Heart left ventricle (tissue), 16 donors: ENCODE data around the gene GRAMD2B. TPM values are rescaled to one million over a fixed set of nuclear protein-coding genes. Genes with fewer than 3 reads are reported as not detected.

Experiments used
- ATAC-seq, 4 donors: fragments of 200-7000 bp; cut with Tn5 transposase; one replicate each; pipeline ENCODE4 v1.9.1; 2020 to 2022; ENCODE audit warnings: moderate library complexity in 4 of 4, mild to moderate bottlenecking in 3 of 4, moderate number of reproducible peaks in 1 of 4
- DNase-seq, 5 donors: peaks; one replicate each; pipeline ENCODE4 v3.0.0-alpha.2; 2020
- H3K27ac ChIP-seq, 12 donors: fragments of 200-600 bp; sonication (generic) in 4 of 12; one replicate each; pipeline versions ENCODE4 v1.5.0 to v1.8.0; 2016 to 2022; ENCODE audit warnings: mild to moderate bottlenecking in 2 of 12
- H3K27me3 ChIP-seq, 9 donors: fragments of 200-600 bp; sonication (generic) in 2 of 9; one replicate each; pipeline versions ENCODE4 v1.5.1 to v1.8.0; 2016 to 2022; ENCODE audit warnings: mild to moderate bottlenecking in 3 of 9
- H3K36me3 ChIP-seq, 9 donors: fragments of 200-600 bp; sonication (generic) in 2 of 9; one replicate each; pipeline versions ENCODE4 v1.5.0 to v1.8.0; 2018 to 2022; ENCODE audit warnings: mild to moderate bottlenecking in 2 of 9
- H3K4me1 ChIP-seq, 12 donors: fragments of 200-600 bp; sonication (generic) in 4 of 12; one replicate each; pipeline versions ENCODE4 v1.5.0 to v1.8.0; 2016 to 2022; ENCODE audit warnings: mild to moderate bottlenecking in 3 of 12
- H3K4me3 ChIP-seq, 12 donors: fragments of 200-600 bp; sonication (generic) in 4 of 12; one replicate each; pipeline versions ENCODE4 v1.5.0 to v1.8.0; 2017 to 2022; ENCODE audit warnings: mild to moderate bottlenecking in 9 of 12, moderate library complexity in 4 of 12
- H3K9me3 ChIP-seq, 12 donors: fragments of 200-600 bp; sonication (generic) in 4 of 12; one replicate each; pipeline versions ENCODE4 v1.5.0 to v1.8.0; 2016 to 2022; ENCODE audit warnings: mild to moderate bottlenecking in 1 of 12
- POLR2A ChIP-seq, 2 donors: fragments of 450-650 bp; IDR thresholded peaks; one replicate each; pipeline ENCODE4 v1.6.1; 2017; ENCODE audit warnings: antibody characterized with exemption in 2 of 2, mild to moderate bottlenecking in 2 of 2, moderate library complexity in 2 of 2
- WGBS, 4 donors: extraction: QIAGEN DNeasy Blood & Tissue Kit in 2 of 4; methylation state at CpG; one replicate each; pipeline versions ENCODE4 v1.1.5 to v1.1.7; 2013 to 2018; 5-methylcytosine and 5-hydroxymethylcytosine counted together
- intact Hi-C, 10 donors: fragments of 100-400 bp; cut with DNase I; formaldehyde crosslinking; loops; one replicate each; pipeline versions ENCODE4 v1.11.1 to v1.14.2; 2022
- polyA plus RNA-seq, 2 donors: library from polyadenylated mRNA; stranded (reverse); fragments of 200-250 nt; gene quantifications; one replicate each; pipeline ENCODE4 v1.2.3, GENCODE V29; 2013
- total RNA-seq, 9 donors: library from RNA; depleted of rRNA in 2 of 9; stranded (reverse); fragments of >200 nt in 2 of 9; fragmentation: NEBNext Ultra II Directional in 3 of 9; extraction: Animal tissue kit (Norgen Biotek cat#: 25700) in 3 of 9; gene quantifications; one replicate each; pipeline versions ENCODE4 v1.1.0 to v1.2.4, GENCODE V29; 2016 to 2023
- TF ChIP-seq, protein P1 (sequence below), 12 donors: fragments of 200-600 bp; sonication (generic) in 4 of 12; IDR thresholded peaks; one replicate each; pipeline versions ENCODE4 v1.5.0 to v1.8.0; 2018 to 2022; ENCODE audit warnings: antibody characterized with exemption in 12 of 12, mild to moderate bottlenecking in 5 of 12
- donor health status: ischemic (EF 13 %, LVEDD 7.1; RV severe dilation, severe dysfunction).
- donor health status: healthy with polysubstance abuse.
- donor health status: DM: no; HTN: yes; CAD: no.
- donor health status: DM: no; HTN: no; CAD: no.
- donor health status: ischemic (EF 25% LVEDD 6.9; RV normal size, moderate dysfunction).
- donor health status: ischemic (EF 25% LVEDD 5.7; RV mildly dilated, moderate dysfunction).
- donor health status: healthy.
- donor health status: DM: yes; HTN: yes; CAD: no.
- donor health status: ischemic (EF 35%, LVEDD 5.7; RV mildly dilated, moderate dysfunction).
- donor health status: nonischemic (EF 11% LVEDD 7.7; RV severe dilation, severe dysfunction).
- donor health status: DM: yes; HTN: yes; CAD: no.
- donor health status: PGD.
- donor health status: ischemic (EF 29% LVEDD 5.4; RV normal size, mild dysfunction).
- donor health status: nonischemic (EF 23%, LVEDD 6.1; RV moderate dilation, normal function).

Gene GRAMD2B
- total and polyA plus RNA-seq, 11 donors: 7.4 to 50.4 (median 35.8) TPM

DNA sequence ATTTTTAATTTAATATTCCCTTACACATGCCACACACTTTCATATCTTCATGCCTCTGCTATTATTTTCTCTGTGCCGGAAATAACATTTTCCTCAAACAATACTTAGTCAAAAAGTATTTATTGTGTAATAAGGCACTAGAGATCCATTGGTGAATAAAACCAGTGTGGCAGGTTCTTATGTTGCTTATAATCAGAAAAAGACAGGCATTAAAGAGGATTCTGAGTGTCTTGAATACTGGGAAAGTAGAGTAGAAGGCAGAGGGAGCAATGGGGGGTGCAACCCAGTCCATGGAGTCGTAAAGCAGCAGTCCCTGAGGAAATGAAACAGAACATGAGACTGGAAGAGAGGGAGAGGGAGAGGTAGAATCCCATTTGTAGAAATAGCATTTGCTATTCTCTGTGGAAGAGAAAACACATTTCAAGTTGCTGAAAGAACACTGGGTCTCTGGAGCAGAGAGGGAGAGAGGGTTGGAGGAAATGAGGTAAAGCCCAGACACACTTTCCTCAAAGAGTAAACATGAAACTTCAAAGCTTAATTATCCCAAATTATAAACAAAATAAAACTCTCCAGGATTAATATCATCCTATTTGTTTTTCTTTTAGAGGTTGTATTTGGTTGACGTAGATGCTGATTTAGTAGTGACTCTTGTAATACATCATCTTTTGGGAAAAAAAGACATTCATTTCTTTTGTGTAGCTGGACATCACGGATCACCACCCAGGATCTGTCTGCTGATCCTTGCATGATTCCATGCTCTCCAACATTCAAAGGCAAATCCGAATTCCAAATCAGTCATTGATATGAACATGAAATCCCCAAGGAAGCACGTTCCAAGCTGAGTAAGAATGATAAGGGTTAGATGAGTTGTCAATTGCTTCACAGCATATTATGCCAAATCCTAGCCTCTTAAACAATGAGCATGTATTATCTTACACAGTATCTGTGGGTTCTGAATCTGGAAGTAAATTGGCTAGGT is 37.4 kb upstream of the GRAMD2B start:
- WGBS, 4 donors: 75 to 84% (median 80%) methylated on average over 6 of the region's 6 CpGs

DNA sequence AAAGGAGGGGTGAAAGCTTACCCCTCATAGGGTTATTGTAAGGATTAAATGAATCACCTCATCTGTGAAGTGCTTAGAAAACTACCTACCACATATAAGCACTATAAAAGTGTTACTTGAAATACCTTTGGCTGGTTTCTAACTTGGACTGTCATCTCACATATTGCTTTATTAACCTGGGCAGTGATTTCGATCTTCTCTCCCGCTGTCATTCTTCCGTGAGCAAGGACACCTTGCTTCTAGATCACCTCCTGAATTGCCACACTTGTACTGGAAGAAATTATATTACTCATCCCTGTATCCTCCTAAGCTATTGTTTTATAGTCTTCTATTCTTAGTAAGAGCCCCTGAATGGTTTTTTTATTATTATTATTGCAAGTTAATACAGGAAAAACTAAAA is 34.0 kb upstream of the GRAMD2B start:
- H3K4me1 ChIP-seq: peaks cover 0 to 18% (median 7%) of the 10 kb centered on the region in 12 donors
- H3K36me3 ChIP-seq: no peaks in the 10 kb centered on the region
- ATAC-seq: no peak
- no peak for DNase-seq
- no peaks in the 10 kb centered on the region for H3K27me3 ChIP-seq
- H3K4me3 ChIP-seq: no peak overlapping the region
- H3K9me3 ChIP-seq: peaks cover 0 to 6% (median 0%) of the 10 kb centered on the region in 12 donors
- H3K27ac ChIP-seq: no peak overlapping the region
- intact Hi-C loops: loop anchor here in 1 of 10 donors (5.0 kb wide), 1 partner anchor 33 kb away; the partner anchor contains the start of gene GRAMD2B
- WGBS, 4 donors: 67 to 88% (median 74%) methylated on average over 3 of the region's 3 CpGs
- TF ChIP-seq, protein P1, sequence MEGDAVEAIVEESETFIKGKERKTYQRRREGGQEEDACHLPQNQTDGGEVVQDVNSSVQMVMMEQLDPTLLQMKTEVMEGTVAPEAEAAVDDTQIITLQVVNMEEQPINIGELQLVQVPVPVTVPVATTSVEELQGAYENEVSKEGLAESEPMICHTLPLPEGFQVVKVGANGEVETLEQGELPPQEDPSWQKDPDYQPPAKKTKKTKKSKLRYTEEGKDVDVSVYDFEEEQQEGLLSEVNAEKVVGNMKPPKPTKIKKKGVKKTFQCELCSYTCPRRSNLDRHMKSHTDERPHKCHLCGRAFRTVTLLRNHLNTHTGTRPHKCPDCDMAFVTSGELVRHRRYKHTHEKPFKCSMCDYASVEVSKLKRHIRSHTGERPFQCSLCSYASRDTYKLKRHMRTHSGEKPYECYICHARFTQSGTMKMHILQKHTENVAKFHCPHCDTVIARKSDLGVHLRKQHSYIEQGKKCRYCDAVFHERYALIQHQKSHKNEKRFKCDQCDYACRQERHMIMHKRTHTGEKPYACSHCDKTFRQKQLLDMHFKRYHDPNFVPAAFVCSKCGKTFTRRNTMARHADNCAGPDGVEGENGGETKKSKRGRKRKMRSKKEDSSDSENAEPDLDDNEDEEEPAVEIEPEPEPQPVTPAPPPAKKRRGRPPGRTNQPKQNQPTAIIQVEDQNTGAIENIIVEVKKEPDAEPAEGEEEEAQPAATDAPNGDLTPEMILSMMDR (IDR thresholded peaks at IDR 0.05): no peak
- TF ChIP-seq POLR2A (IDR thresholded peaks at IDR 0.05): no peak

More for the DNA sequence above, 37.4 kb upstream of the GRAMD2B start:
- peaks cover 0 to 16% (median 4%) of the 10 kb centered on the region in 12 donors for H3K9me3 ChIP-seq
- H3K27me3 ChIP-seq: no peaks in the 10 kb centered on the region
- peaks cover 0 to 23% (median 7%) of the 10 kb centered on the region in 12 donors for H3K4me1 ChIP-seq
- no peak overlapping the region for H3K4me3 ChIP-seq
- TF ChIP-seq POLR2A (IDR thresholded peaks at IDR 0.05): no peak
- TF ChIP-seq, protein P1 (IDR thresholded peaks at IDR 0.05): no peak
- DNase-seq (no peak), ATAC-seq (peak in 1 of 4 donors; percentile 32)
- no peaks in the 10 kb centered on the region for H3K36me3 ChIP-seq
- intact Hi-C loops: loop anchor here in 1 of 10 donors (5.0 kb wide), 1 partner anchor 36 kb away; the partner anchor contains the start of gene GRAMD2B
- peak overlapping the region in 9 of 12 donors; percentile 3 to 77 (median 23) for H3K27ac ChIP-seq

DNA sequence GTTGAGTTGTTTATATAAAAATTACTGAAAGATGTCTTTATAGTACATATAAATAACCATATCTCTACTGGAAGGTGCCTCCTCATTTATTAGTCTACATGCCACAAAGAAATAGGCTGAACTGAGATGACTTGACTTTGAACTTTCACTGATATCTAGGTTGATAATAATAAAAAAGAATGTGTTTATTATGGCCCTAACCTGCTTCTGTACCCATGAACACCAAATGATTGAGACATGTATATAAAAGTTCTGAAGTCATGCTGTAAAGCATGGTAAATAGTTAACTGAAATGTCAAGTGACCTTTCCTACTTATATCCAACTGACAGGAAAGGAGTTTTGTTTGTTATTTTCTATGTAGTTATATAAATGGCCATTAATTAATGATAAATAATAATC is 33.2 kb upstream of the GRAMD2B start:
- Histone ChIP-seq H3K27me3 (no peaks in the 10 kb centered on the region), H3K27ac (no peak overlapping the region), H3K9me3 (peaks cover 0 to 6% (median 0%) of the 10 kb centered on the region in 12 donors), H3K36me3 (no peaks in the 10 kb centered on the region), H3K4me1 (peaks cover 0 to 10% (median 5%) of the 10 kb centered on the region in 12 donors), H3K4me3 (no peak overlapping the region)
- TF ChIP-seq POLR2A (IDR thresholded peaks at IDR 0.05): no peak
- TF ChIP-seq, protein P1 (IDR thresholded peaks at IDR 0.05): no peak
- DNase-seq (no peak), ATAC-seq (no peak)
- intact Hi-C loops: no loop called here

DNA sequence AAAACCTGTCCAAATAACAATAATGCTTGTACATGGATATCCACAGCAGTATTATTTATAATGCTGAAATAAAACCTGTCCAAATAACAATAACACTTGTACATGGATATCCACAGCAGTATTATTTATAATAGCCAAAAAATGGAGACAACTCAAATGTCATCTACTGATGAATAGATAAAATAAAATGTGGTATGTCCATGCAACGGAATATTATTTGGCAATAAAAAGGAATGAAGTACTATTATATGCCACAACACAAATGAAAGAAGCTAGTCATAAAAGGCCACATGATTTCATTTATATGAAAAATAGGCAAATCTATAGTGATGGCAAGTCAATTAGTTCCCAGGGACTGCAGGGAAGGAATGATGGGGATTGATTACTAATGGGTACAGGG is 31.8 kb upstream of the GRAMD2B start:
- no peak for TF ChIP-seq POLR2A (IDR thresholded peaks at IDR 0.05)
- TF ChIP-seq, protein P1 (IDR thresholded peaks at IDR 0.05): no peak
- Histone ChIP-seq H3K27ac (no peak overlapping the region), H3K4me1 (no peaks in the 10 kb centered on the region), H3K36me3 (no peaks in the 10 kb centered on the region), H3K9me3 (peaks cover 0 to 6% (median 0%) of the 10 kb centered on the region in 12 donors), H3K27me3 (no peaks in the 10 kb centered on the region), H3K4me3 (no peak overlapping the region)
- intact Hi-C loops: no loop called here
- 94 to 99% (median 97%) methylated on average over 1 of the region's 1 CpG for WGBS, 4 donors
- no peak for DNase-seq
- ATAC-seq: no peak
